Smooth muscle cell (in vitro differentiated cells): Measurements from ENCODE around the gene CCDC158. TPM values are rescaled to one million over a fixed set of nuclear protein-coding genes. Genes with fewer than 3 reads are reported as not detected.

Source experiments
- DNase-seq: peaks from one replicate; lab custom pipeline; 2025; ENCODE audit not compliant: unreplicated experiment; lab: John Stamatoyannopoulos, UW
- H2AFZ ChIP-seq: fragments of 200-600 bp; sonication (generic); 2 replicates; pipeline ENCODE4 v1.6.0; 2016; ENCODE audit warnings: antibody characterized with exemption, low read depth, mild to moderate bottlenecking
- H3F3A ChIP-seq: fragments of 200-600 bp; sonication (generic); 2 replicates; pipeline ENCODE4 v1.6.0; 2017; ENCODE audit warnings: antibody characterized with exemption, low read depth
- H3K27ac ChIP-seq: fragments of 200-600 bp; sonication (generic); 2 replicates; pipeline ENCODE4 v1.5.1; 2016; ENCODE audit warnings: low read depth, mild to moderate bottlenecking
- H3K27me3 ChIP-seq: fragments of 200-600 bp; sonication (generic); 2 replicates; pipeline ENCODE4 v1.6.1; 2016; ENCODE audit warnings: low read depth, mild to moderate bottlenecking
- H3K36me3 ChIP-seq: fragments of 200-600 bp; sonication (generic); 2 replicates; pipeline ENCODE4 v1.5.1; 2016; ENCODE audit warnings: low read depth
- H3K4me1 ChIP-seq: fragments of 200-600 bp; sonication (generic); 2 replicates; pipeline ENCODE4 v1.5.1; 2016; ENCODE audit warnings: low read depth
- H3K4me2 ChIP-seq: fragments of 200-600 bp; sonication (generic); 2 replicates; pipeline ENCODE4 v1.6.0; 2016; ENCODE audit warnings: mild to moderate bottlenecking
- H3K4me3 ChIP-seq: fragments of 200-600 bp; sonication (generic); 2 replicates; pipeline ENCODE4 v1.5.1; 2016; ENCODE audit warnings: mild to moderate bottlenecking
- H3K79me2 ChIP-seq: fragments of 200-600 bp; sonication (generic); 2 replicates; pipeline ENCODE4 v1.6.0; 2016; ENCODE audit warnings: low read depth, mild to moderate bottlenecking
- H3K9ac ChIP-seq: fragments of 200-600 bp; sonication (generic); 2 replicates; pipeline ENCODE4 v1.6.0; 2016; ENCODE audit warnings: low read depth
- H3K9me3 ChIP-seq: fragments of 200-600 bp; sonication (generic); replicated peaks from 2 replicates; pipeline ENCODE4 v1.5.1; 2016; ENCODE audit warnings: low read depth
- H4K20me1 ChIP-seq: fragments of 200-600 bp; sonication (generic); 2 replicates; pipeline ENCODE4 v1.6.0; 2016; ENCODE audit warnings: low read depth
- CTCF ChIP-seq: fragments of 200-600 bp; sonication (generic); IDR thresholded peaks from 2 replicates; pipeline ENCODE4 v1.5.1; 2017; ENCODE audit warnings: borderline replicate concordance, mild to moderate bottlenecking, antibody characterized with exemption; ENCODE audit not compliant: insufficient read depth, poor library complexity, severe bottlenecking
- WGBS: methylation state at CpG from one replicate; pipeline ENCODE4 v1.1.7; 2016; ENCODE audit warnings: low lambda C conversion rate; 5-methylcytosine and 5-hydroxymethylcytosine counted together
- polyA plus RNA-seq: library from polyadenylated mRNA; unstranded; fragments of >200 nt; fragmentation: Nextera tagmentation; extraction: Ambion mirVana; gene quantifications from 2 replicates; pipeline ENCODE4 v1.2.1, GENCODE V29; 2016
- total RNA-seq: library from RNA; depleted of rRNA; stranded (reverse); fragments of >200 nt; gene quantifications from 2 replicates; pipeline ENCODE4 v1.2.3, GENCODE V29; 2014

CCDC158 gene
- total and polyA plus RNA-seq, 2 experiments from 2014 or later, result not detected

GRCh38 chr4:76310683-76311082 lies 110.3 kb downstream of the CCDC158 start:
- peaks cover 33% of the 10 kb centered on the region for H4K20me1 ChIP-seq
- no peaks in the 10 kb centered on the region for H3K27me3 ChIP-seq
- no peak overlapping the region for H3K4me2 ChIP-seq
- no peaks in the 10 kb centered on the region for H3F3A ChIP-seq
- peaks cover under 1% of the 10 kb centered on the region for H3K4me1 ChIP-seq
- H3K9me3 ChIP-seq, result no peaks in the 10 kb centered on the region
- H3K79me2 ChIP-seq, result peaks cover 24% of the 10 kb centered on the region
- no peaks in the 10 kb centered on the region for H3K36me3 ChIP-seq
- H2AFZ ChIP-seq, result no peak overlapping the region
- H3K27ac ChIP-seq, result no peak overlapping the region
- no peak overlapping the region for H3K9ac ChIP-seq
- no peak for TF ChIP-seq CTCF
- no peak for DNase-seq
- 89% methylated on average over 4 of the region's 4 CpGs for WGBS
- no peak overlapping the region for H3K4me3 ChIP-seq

DNA sequence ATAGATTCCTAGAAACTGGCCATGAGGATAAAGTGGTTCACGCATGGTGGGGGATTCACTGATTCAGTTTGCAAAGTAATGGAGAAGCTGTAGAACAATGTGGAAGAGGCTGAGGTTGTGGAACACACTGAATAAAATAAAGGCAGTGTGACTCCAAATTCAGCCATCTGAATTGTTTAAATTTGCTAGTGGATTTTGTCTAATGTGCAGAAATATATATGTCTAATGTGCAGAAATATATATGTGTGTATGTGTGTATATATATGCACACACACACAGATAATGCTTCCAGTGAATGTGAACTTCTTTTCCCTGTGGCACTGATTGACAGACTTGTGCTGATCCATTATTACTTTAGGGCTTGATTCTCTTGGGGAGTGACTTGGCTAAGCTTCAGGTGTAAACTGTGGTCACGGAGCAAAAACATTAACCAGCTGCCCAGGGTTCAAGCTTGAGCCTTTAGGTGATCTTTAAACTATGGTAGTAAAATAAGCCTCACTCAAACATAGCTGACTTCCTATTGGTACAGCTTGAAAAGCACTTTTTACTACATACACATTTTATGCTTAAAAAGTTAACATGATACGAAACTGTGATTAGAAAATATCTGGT lies 110.9 kb downstream of the CCDC158 start:
- peaks cover 5% of the 10 kb centered on the region for H3K4me1 ChIP-seq
- DNase-seq, result no peak
- H3K9ac ChIP-seq, result no peak overlapping the region
- no peaks in the 10 kb centered on the region for H3K36me3 ChIP-seq
- no peak overlapping the region for H3K27ac ChIP-seq
- H4K20me1 ChIP-seq, result peaks cover 33% of the 10 kb centered on the region
- H3K79me2 ChIP-seq, result peaks cover 30% of the 10 kb centered on the region
- no peaks in the 10 kb centered on the region for H3F3A ChIP-seq
- no peak overlapping the region for H2AFZ ChIP-seq
- H3K4me3 ChIP-seq, result no peak overlapping the region
- WGBS, result 97% methylated on average over 3 of the region's 3 CpGs
- no peaks in the 10 kb centered on the region for H3K27me3 ChIP-seq
- no peak overlapping the region for H3K4me2 ChIP-seq
- H3K9me3 ChIP-seq, result no peaks in the 10 kb centered on the region
- TF ChIP-seq CTCF, result no peak

GRCh38 chr4:76308548-76308947 lies 112.4 kb downstream of the CCDC158 start:
- Histone ChIP-seq H3K36me3 (no peaks in the 10 kb centered on the region), H3K27ac (no peak overlapping the region), H3K9ac (no peak overlapping the region), H3F3A (peaks cover 1% of the 10 kb centered on the region), H3K27me3 (no peaks in the 10 kb centered on the region), H3K4me3 (peak overlapping the region; percentile 67), H4K20me1 (peaks cover 33% of the 10 kb centered on the region), H3K4me2 (peak overlapping the region; percentile 87), H3K9me3 (no peaks in the 10 kb centered on the region), H3K4me1 (peaks cover 5% of the 10 kb centered on the region), H2AFZ (no peak overlapping the region), H3K79me2 (peaks cover 42% of the 10 kb centered on the region)
- DNase-seq, result no peak
- no peak for TF ChIP-seq CTCF
- WGBS, result 57% methylated on average over 6 of the region's 6 CpGs

- no peak for DNase-seq
- H3K27me3 ChIP-seq, result no peaks in the 10 kb centered on the region
- WGBS, result 51% methylated on average over 4 of the region's 4 CpGs
- no peak overlapping the region for H3K27ac ChIP-seq
- peak overlapping the region; percentile 87 for H3K4me2 ChIP-seq
- peaks cover 5% of the 10 kb centered on the region for H3K4me1 ChIP-seq
- peaks cover 6% of the 10 kb centered on the region for H3F3A ChIP-seq
- peak overlapping the region; percentile 59 for H3K9ac ChIP-seq
- peaks cover 33% of the 10 kb centered on the region for H4K20me1 ChIP-seq
- H3K9me3 ChIP-seq, result no peaks in the 10 kb centered on the region
- no peak for TF ChIP-seq CTCF
- H3K36me3 ChIP-seq, result no peaks in the 10 kb centered on the region
- H3K79me2 ChIP-seq, result peaks cover 42% of the 10 kb centered on the region
- peak overlapping the region; percentile 67 for H3K4me3 ChIP-seq
- H2AFZ ChIP-seq, result peak overlapping the region; percentile 88
Measured at GRCh38 chr4:76307660-76308014, 113.3 kb downstream of the CCDC158 start.
